Heart left ventricle (tissue), 16 donors: ENCODE measurements around the gene GPR137. TPM values are rescaled to one million over a fixed set of nuclear protein-coding genes. Genes with fewer than 3 reads are reported as not detected.

Experiments
- ATAC-seq, 4 donors: fragments of 200-7000 bp; cut with Tn5 transposase; one replicate each; pipeline ENCODE4 v1.9.1; 2020 to 2022; ENCODE audit warnings: moderate library complexity in 4 of 4, mild to moderate bottlenecking in 3 of 4, moderate number of reproducible peaks in 1 of 4
- DNase-seq, 5 donors: peaks; one replicate each; pipeline ENCODE4 v3.0.0-alpha.2; 2020
- H3K27ac ChIP-seq, 12 donors: fragments of 200-600 bp; sonication (generic) in 4 of 12; one replicate each; pipeline versions ENCODE4 v1.5.0 to v1.8.0; 2016 to 2022; ENCODE audit warnings: mild to moderate bottlenecking in 2 of 12
- H3K27me3 ChIP-seq, 9 donors: fragments of 200-600 bp; sonication (generic) in 2 of 9; one replicate each; pipeline versions ENCODE4 v1.5.1 to v1.8.0; 2016 to 2022; ENCODE audit warnings: mild to moderate bottlenecking in 3 of 9
- H3K36me3 ChIP-seq, 9 donors: fragments of 200-600 bp; sonication (generic) in 2 of 9; one replicate each; pipeline versions ENCODE4 v1.5.0 to v1.8.0; 2018 to 2022; ENCODE audit warnings: mild to moderate bottlenecking in 2 of 9
- H3K4me1 ChIP-seq, 12 donors: fragments of 200-600 bp; sonication (generic) in 4 of 12; one replicate each; pipeline versions ENCODE4 v1.5.0 to v1.8.0; 2016 to 2022; ENCODE audit warnings: mild to moderate bottlenecking in 3 of 12
- H3K4me3 ChIP-seq, 12 donors: fragments of 200-600 bp; sonication (generic) in 4 of 12; one replicate each; pipeline versions ENCODE4 v1.5.0 to v1.8.0; 2017 to 2022; ENCODE audit warnings: mild to moderate bottlenecking in 9 of 12, moderate library complexity in 4 of 12
- H3K9me3 ChIP-seq, 12 donors: fragments of 200-600 bp; sonication (generic) in 4 of 12; one replicate each; pipeline versions ENCODE4 v1.5.0 to v1.8.0; 2016 to 2022; ENCODE audit warnings: mild to moderate bottlenecking in 1 of 12
- POLR2A ChIP-seq, 2 donors: fragments of 450-650 bp; IDR thresholded peaks; one replicate each; pipeline ENCODE4 v1.6.1; 2017; ENCODE audit warnings: antibody characterized with exemption in 2 of 2, mild to moderate bottlenecking in 2 of 2, moderate library complexity in 2 of 2
- WGBS, 4 donors: extraction: QIAGEN DNeasy Blood & Tissue Kit in 2 of 4; methylation state at CpG; one replicate each; pipeline versions ENCODE4 v1.1.5 to v1.1.7; 2013 to 2018; 5-methylcytosine and 5-hydroxymethylcytosine counted together
- intact Hi-C, 10 donors: fragments of 100-400 bp; cut with DNase I; formaldehyde crosslinking; loops; one replicate each; pipeline versions ENCODE4 v1.11.1 to v1.14.2; 2022
- polyA plus RNA-seq, 2 donors: library from polyadenylated mRNA; stranded (reverse); fragments of 200-250 nt; gene quantifications; one replicate each; pipeline ENCODE4 v1.2.3, GENCODE V29; 2013
- total RNA-seq, 9 donors: library from RNA; depleted of rRNA in 2 of 9; stranded (reverse); fragments of >200 nt in 2 of 9; fragmentation: NEBNext Ultra II Directional in 3 of 9; extraction: Animal tissue kit (Norgen Biotek cat#: 25700) in 3 of 9; gene quantifications; one replicate each; pipeline versions ENCODE4 v1.1.0 to v1.2.4, GENCODE V29; 2016 to 2023
- TF ChIP-seq, protein P1 (sequence below), 12 donors: fragments of 200-600 bp; sonication (generic) in 4 of 12; IDR thresholded peaks; one replicate each; pipeline versions ENCODE4 v1.5.0 to v1.8.0; 2018 to 2022; ENCODE audit warnings: antibody characterized with exemption in 12 of 12, mild to moderate bottlenecking in 5 of 12
- donor health status: ischemic (EF 13 %, LVEDD 7.1; RV severe dilation, severe dysfunction).
- donor health status: healthy with polysubstance abuse.
- donor health status: DM: no; HTN: yes; CAD: no.
- donor health status: DM: no; HTN: no; CAD: no.
- donor health status: ischemic (EF 25% LVEDD 6.9; RV normal size, moderate dysfunction).
- donor health status: ischemic (EF 25% LVEDD 5.7; RV mildly dilated, moderate dysfunction).
- donor health status: healthy.
- donor health status: DM: yes; HTN: yes; CAD: no.
- donor health status: ischemic (EF 35%, LVEDD 5.7; RV mildly dilated, moderate dysfunction).
- donor health status: nonischemic (EF 11% LVEDD 7.7; RV severe dilation, severe dysfunction).
- donor health status: DM: yes; HTN: yes; CAD: no.
- donor health status: PGD.
- donor health status: ischemic (EF 29% LVEDD 5.4; RV normal size, mild dysfunction).
- donor health status: nonischemic (EF 23%, LVEDD 6.1; RV moderate dilation, normal function).

GPR137 gene
- total and polyA plus RNA-seq, 11 donors: 20.2 to 48.3 (median 26.2) TPM

- peaks cover 0 to 48% (median 34%) of the 10 kb centered on the region in 9 donors for H3K36me3 ChIP-seq
Observed at GRCh38 chr11:64317325-64317960, 31.8 kb downstream of the GPR137 start, which contains the start of gene TRMT112. TSS of gene TRMT112 (minus strand) at chr11:64317559. CDS start at chr11:64317526, 33 bp downstream.

DNA sequence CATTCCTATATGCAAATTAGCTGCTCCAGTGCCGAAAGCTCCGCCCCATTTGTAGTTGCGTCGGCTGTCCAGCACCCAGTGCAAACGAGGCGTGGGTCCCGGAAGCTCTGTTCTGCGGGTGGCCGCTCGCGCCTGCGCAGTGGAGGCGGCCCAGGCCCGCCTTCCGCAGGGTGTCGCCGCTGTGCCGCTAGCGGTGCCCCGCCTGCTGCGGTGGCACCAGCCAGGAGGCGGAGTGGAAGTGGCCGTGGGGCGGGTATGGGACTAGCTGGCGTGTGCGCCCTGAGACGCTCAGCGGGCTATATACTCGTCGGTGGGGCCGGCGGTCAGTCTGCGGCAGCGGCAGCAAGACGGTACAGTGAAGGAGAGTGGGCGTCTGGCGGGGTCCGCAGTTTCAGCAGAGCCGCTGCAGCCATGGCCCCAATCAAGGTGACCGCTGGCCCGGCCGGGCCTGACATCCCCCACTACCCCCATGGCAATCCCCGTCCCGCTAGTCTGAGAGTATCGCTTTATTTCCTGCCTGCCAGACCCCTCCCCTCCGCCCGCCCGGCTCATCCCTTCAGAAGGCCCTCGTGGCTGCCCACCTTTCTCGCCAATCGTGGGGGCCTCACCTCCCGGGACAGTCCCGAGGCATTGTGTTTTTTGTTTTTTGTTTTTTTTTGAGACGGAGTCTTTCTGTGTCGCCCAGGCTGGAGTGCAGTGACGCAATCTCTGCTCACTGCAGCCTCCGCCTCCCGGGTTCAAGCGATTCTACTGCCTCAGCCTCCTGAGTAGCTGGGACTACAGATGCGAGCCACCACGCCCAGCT is 32.5 kb downstream of the GPR137 start, which contains the start of gene PRDX5:
Gene PRDX5 (plus strand): TSS at position 161 of the 805 bp plus-strand sequence. CDS start 95 bp downstream, at position 256.
- peak; percentile 97 to 99 (median 98) for DNase-seq
- Histone ChIP-seq H3K4me3 (peak within 1 kb of the TSS; percentile 69 to 99 (median 88)), H3K4me1 (peaks cover 0 to 43% (median 25%) of the 10 kb centered on the region in 12 donors), H3K27me3 (no peaks in the 10 kb centered on the region), H3K27ac (peak within 1 kb of the TSS; percentile 92 to 100 (median 99)), H3K9me3 (no peaks in the 10 kb centered on the region), H3K36me3 (peaks cover 0 to 52% (median 34%) of the 10 kb centered on the region in 9 donors)
- TF ChIP-seq, protein P1, sequence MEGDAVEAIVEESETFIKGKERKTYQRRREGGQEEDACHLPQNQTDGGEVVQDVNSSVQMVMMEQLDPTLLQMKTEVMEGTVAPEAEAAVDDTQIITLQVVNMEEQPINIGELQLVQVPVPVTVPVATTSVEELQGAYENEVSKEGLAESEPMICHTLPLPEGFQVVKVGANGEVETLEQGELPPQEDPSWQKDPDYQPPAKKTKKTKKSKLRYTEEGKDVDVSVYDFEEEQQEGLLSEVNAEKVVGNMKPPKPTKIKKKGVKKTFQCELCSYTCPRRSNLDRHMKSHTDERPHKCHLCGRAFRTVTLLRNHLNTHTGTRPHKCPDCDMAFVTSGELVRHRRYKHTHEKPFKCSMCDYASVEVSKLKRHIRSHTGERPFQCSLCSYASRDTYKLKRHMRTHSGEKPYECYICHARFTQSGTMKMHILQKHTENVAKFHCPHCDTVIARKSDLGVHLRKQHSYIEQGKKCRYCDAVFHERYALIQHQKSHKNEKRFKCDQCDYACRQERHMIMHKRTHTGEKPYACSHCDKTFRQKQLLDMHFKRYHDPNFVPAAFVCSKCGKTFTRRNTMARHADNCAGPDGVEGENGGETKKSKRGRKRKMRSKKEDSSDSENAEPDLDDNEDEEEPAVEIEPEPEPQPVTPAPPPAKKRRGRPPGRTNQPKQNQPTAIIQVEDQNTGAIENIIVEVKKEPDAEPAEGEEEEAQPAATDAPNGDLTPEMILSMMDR (IDR thresholded peaks at IDR 0.05): peak in 11 of 12 donors; percentile 14 to 71 (median 46)
- TF ChIP-seq POLR2A (IDR thresholded peaks at IDR 0.05): peak; percentile 65 to 89
- ATAC-seq: peak; percentile 88 to 93 (median 90)
- intact Hi-C loops: loop anchor here in 7 of 10 donors (1.0 to 5.0 kb wide), 4 partner anchors 34 to 39 kb away; partner anchors contain the start of gene RPS6KA4 (in 3 of the 7)
- 0% methylated on average over 35 to 61 of the region's 61 CpGs for WGBS, 4 donors

More at GRCh38 chr11:64317325-64317960, 31.8 kb downstream of the GPR137 start, which contains the start of gene TRMT112:
- 0 to 1% (median 1%) methylated on average over 9 to 43 of the region's 43 CpGs for WGBS, 4 donors
- ATAC-seq: peak; percentile 80 to 91 (median 86)
- Histone ChIP-seq H3K27me3 (no peaks in the 10 kb centered on the region), H3K9me3 (no peaks in the 10 kb centered on the region), H3K4me1 (peaks cover 0 to 50% (median 32%) of the 10 kb centered on the region in 12 donors), H3K4me3 (peak within 1 kb of the TSS; percentile 69 to 99 (median 88)), H3K27ac (peak within 1 kb of the TSS; percentile 92 to 100 (median 99))
- intact Hi-C loops: loop anchor here in 4 of 10 donors (5.0 kb wide), 2 partner anchors 35 to 40 kb away; partner anchors contain the start of gene RPS6KA4 (in 3 of the 4)
- TF ChIP-seq, protein P1 (IDR thresholded peaks at IDR 0.05): no peak
- TF ChIP-seq POLR2A (IDR thresholded peaks at IDR 0.05): peak in 1 of 2 donors; percentile 70
- DNase-seq: peak; percentile 94 to 98 (median 97)

- 27 to 33% (median 28%) methylated on average over 15 to 19 of the region's 19 CpGs for WGBS, 4 donors
- H3K4me1 ChIP-seq: peaks cover 0 to 34% (median 19%) of the 10 kb centered on the region in 12 donors
- H3K9me3 ChIP-seq: no peaks in the 10 kb centered on the region
- intact Hi-C loops: loop anchor here in 7 of 10 donors (1.0 to 5.0 kb wide), 4 partner anchors 33 to 38 kb away; partner anchors contain the start of gene RPS6KA4 (in 3 of the 7)
- H3K27ac ChIP-seq: peak overlapping the region; percentile 92 to 100 (median 99)
- no peaks in the 10 kb centered on the region for H3K27me3 ChIP-seq
- H3K36me3 ChIP-seq: peaks cover 0 to 46% (median 33%) of the 10 kb centered on the region in 9 donors
- no peak for DNase-seq
- no peak for ATAC-seq
- peak overlapping the region; percentile 69 to 99 (median 88) for H3K4me3 ChIP-seq
- no peak for TF ChIP-seq POLR2A (IDR thresholded peaks at IDR 0.05)
- TF ChIP-seq, protein P1 (IDR thresholded peaks at IDR 0.05): no peak
Observed at GRCh38 chr11:64318766-64319761, 33.4 kb downstream of the GPR137 start.
